ENCODE measurements around the gene CDK6. TPM values are rescaled to one million over a fixed set of nuclear protein-coding genes. Genes with fewer than 3 reads are reported as not detected.

Gene CDK6
- total RNA-seq, 1 donor from 2014 or later, result 6.0 TPM

DNA sequence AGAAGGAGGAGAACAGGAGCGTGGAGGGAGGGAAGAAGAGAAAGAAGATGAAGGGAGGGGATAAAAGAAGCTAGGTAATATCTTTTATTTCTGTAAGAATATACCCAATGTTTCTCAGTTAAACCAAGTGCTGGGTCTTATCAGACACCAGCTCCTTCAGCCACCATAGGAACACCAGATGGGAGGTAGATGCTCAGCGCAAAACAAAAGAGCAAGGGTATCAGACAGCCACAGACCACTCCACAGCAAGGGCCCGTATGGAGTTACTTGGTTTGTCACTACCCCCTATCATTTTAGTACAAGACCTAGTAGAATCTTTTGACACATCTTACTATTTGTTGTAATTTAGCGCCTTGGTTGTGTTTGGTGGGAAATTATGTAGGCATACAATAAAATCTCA is 180.3 kb downstream of the CDK6 start:
- H3K4me2 ChIP-seq, result no peak overlapping the region
- Mint-ChIP-seq H3K4me3 (no peak overlapping the region), H3K4me1 (no peaks in the 10 kb centered on the region), H3K27me3 (ENCODE audit: insufficient read depth, low read depth) (peaks cover 2% of the 10 kb centered on the region), H3K27ac (no peak overlapping the region), H3K36me3 (peaks cover 9% of the 10 kb centered on the region), H3K9me3 (no peaks in the 10 kb centered on the region)
- H4K20me1 ChIP-seq (ENCODE audit: low read depth), result no peaks in the 10 kb centered on the region
- no peak for TF ChIP-seq EZH2 (IDR thresholded peaks at IDR 0.05)
- no peak for TF ChIP-seq EZH2phosphoT487 (IDR thresholded peaks at IDR 0.05)
- TF ChIP-seq, protein P1, sequence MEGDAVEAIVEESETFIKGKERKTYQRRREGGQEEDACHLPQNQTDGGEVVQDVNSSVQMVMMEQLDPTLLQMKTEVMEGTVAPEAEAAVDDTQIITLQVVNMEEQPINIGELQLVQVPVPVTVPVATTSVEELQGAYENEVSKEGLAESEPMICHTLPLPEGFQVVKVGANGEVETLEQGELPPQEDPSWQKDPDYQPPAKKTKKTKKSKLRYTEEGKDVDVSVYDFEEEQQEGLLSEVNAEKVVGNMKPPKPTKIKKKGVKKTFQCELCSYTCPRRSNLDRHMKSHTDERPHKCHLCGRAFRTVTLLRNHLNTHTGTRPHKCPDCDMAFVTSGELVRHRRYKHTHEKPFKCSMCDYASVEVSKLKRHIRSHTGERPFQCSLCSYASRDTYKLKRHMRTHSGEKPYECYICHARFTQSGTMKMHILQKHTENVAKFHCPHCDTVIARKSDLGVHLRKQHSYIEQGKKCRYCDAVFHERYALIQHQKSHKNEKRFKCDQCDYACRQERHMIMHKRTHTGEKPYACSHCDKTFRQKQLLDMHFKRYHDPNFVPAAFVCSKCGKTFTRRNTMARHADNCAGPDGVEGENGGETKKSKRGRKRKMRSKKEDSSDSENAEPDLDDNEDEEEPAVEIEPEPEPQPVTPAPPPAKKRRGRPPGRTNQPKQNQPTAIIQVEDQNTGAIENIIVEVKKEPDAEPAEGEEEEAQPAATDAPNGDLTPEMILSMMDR (IDR thresholded peaks at IDR 0.05), result no peak
- H3K4me3 ChIP-seq, result no peak overlapping the region
- DNase-seq (ENCODE audit: low spot score), result no peak
- no peak overlapping the region for H2AFZ ChIP-seq (replicated peaks)
- H3F3A ChIP-seq (ENCODE audit: low read depth), result no peaks in the 10 kb centered on the region
- no peaks in the 10 kb centered on the region for H3K27me3 ChIP-seq
- H3K9ac ChIP-seq, result no peak overlapping the region
- H3K4me1 ChIP-seq, result no peaks in the 10 kb centered on the region
- H3K27ac ChIP-seq, result no peak overlapping the region
- no peaks in the 10 kb centered on the region for H3K36me3 ChIP-seq
- H3K9me3 ChIP-seq (ENCODE audit: low read depth), result no peaks in the 10 kb centered on the region
- no peaks in the 10 kb centered on the region for H3K79me2 ChIP-seq (ENCODE audit: low read depth)

DNA sequence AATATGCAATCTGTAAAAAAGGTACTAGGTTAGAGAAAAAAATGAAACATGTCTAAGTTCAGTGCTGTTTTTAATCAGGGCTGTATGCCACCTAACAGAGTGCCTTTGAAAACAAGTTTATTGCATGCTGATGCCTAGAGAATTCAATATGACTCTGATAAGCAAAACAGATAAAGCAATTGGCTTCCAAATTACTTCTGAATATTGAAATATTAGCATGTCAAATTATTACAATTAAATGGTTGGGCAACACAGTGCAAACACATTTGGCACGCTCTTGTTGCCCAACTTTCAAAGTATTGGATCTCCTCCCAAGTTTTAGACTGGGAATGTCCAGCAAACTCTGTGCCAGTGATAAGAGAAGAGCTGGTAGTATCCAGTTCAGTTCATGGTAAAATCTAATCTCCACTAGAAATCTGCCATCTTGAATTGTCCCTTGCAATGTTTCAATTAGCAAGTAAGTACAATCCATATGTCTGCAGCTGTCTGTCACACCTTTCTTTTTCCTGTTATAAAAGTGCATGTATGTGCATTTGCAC is 181.0 kb downstream of the CDK6 start:
- TF ChIP-seq, protein P1 (IDR thresholded peaks at IDR 0.05), result no peak
- TF ChIP-seq EZH2 (IDR thresholded peaks at IDR 0.05), result no peak
- peaks cover 2% of the 10 kb centered on the region for H3K27me3 Mint-ChIP-seq (ENCODE audit: insufficient read depth, low read depth)
- no peaks in the 10 kb centered on the region for H3K79me2 ChIP-seq (ENCODE audit: low read depth)

DNA sequence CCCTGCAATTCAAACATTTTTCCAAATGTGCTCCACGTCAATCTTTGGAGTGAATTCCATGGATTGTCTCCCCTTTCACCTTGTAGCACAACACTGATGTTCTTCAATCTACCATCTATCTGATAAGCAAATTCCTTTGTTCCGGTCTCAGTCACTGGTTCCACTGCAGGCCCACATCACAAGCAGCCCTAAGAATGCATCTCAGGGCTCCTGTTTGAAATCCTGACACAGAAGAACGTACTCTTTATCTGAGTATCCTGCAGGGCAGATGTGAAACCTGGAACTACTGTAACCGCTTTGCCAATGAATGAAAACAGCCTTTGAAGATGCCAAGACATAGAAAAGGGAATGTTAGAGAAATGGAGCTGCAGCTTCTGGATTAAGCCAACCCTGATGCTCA is 183.2 kb downstream of the CDK6 start:
- H3K4me3 ChIP-seq, result no peak overlapping the region
- no peaks in the 10 kb centered on the region for H3K27me3 ChIP-seq
- Mint-ChIP-seq H3K9me3 (no peaks in the 10 kb centered on the region), H3K4me3 (no peak overlapping the region), H3K4me1 (no peaks in the 10 kb centered on the region), H3K36me3 (peaks cover 2% of the 10 kb centered on the region), H3K27ac (no peak overlapping the region), H3K27me3 (ENCODE audit: insufficient read depth, low read depth) (no peaks in the 10 kb centered on the region)
- no peak overlapping the region for H3K4me2 ChIP-seq
- no peak overlapping the region for H3K9ac ChIP-seq
- no peaks in the 10 kb centered on the region for H3K9me3 ChIP-seq (ENCODE audit: low read depth)
- H3K79me2 ChIP-seq (ENCODE audit: low read depth), result no peaks in the 10 kb centered on the region
- no peaks in the 10 kb centered on the region for H4K20me1 ChIP-seq (ENCODE audit: low read depth)
- DNase-seq (ENCODE audit: low spot score), result no peak
- H3K36me3 ChIP-seq, result no peaks in the 10 kb centered on the region
- no peak overlapping the region for H3K27ac ChIP-seq
- H2AFZ ChIP-seq (replicated peaks), result no peak overlapping the region
- H3F3A ChIP-seq (ENCODE audit: low read depth), result no peaks in the 10 kb centered on the region
- TF ChIP-seq, protein P1 (IDR thresholded peaks at IDR 0.05), result no peak
- no peak for TF ChIP-seq EZH2 (IDR thresholded peaks at IDR 0.05)
- TF ChIP-seq EZH2phosphoT487 (IDR thresholded peaks at IDR 0.05), result no peak
- no peaks in the 10 kb centered on the region for H3K4me1 ChIP-seq

More for the DNA sequence above, 181.0 kb downstream of the CDK6 start:
- no peak overlapping the region for H3K4me3 Mint-ChIP-seq
- no peaks in the 10 kb centered on the region for H3K4me1 ChIP-seq
- no peak overlapping the region for H2AFZ ChIP-seq (replicated peaks)
- no peak for DNase-seq (ENCODE audit: low spot score)
- H3K9me3 ChIP-seq (ENCODE audit: low read depth), result no peaks in the 10 kb centered on the region
- no peaks in the 10 kb centered on the region for H3K9me3 Mint-ChIP-seq
- H3K36me3 Mint-ChIP-seq, result peaks cover 9% of the 10 kb centered on the region
- no peaks in the 10 kb centered on the region for H4K20me1 ChIP-seq (ENCODE audit: low read depth)
- no peak overlapping the region for H3K4me2 ChIP-seq
- H3K36me3 ChIP-seq, result no peaks in the 10 kb centered on the region
- no peak overlapping the region for H3K27ac Mint-ChIP-seq
- H3K4me3 ChIP-seq, result no peak overlapping the region
- no peaks in the 10 kb centered on the region for H3K4me1 Mint-ChIP-seq
- H3K27me3 ChIP-seq, result no peaks in the 10 kb centered on the region
- no peak overlapping the region for H3K27ac ChIP-seq
- H3K9ac ChIP-seq, result no peak overlapping the region
- H3F3A ChIP-seq (ENCODE audit: low read depth), result no peaks in the 10 kb centered on the region

All from neural progenitor cell (in vitro differentiated cells).